ENCODE results near the gene GRIP1. TPM values are rescaled to one million over a fixed set of nuclear protein-coding genes. Genes with fewer than 3 reads are reported as not detected.

Gene GRIP1
- total RNA-seq, 1 experiment from 2014 or later = 0.77 TPM

DNA sequence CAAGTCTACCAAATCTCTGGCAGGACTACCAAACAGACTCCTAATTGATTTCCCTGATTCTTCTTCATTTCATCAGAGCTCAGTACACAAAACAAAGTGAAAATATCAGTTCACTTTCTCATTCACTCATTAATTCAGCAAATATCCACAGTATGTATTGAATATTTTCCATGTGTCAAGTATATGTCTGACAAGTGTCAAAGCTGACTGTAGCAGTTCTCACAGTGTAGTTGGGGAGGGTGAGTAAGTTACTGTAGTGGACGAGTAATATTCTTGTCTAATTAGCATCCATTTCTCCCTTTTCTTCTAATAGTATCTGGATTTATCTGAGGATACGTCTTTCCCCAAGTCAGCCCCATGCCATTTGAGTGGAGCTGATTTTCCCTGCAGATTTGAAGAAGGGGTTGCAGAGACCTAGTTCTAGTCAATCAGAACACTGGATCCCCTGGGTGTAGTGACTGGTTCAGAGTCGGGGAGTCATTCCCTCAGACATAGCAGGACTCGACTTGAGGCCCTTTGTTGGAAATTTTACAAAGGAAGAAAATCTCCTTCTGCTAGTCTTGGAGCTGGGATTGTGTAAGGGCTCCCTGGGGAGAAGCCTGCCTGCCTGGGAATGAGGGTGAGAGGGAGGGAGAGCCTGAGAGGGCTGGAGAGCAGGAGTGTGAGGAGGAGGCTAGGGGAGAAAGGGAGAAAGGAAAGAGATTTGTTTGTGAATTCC, 51.4 kb downstream of the GRIP1 start:
- in situ Hi-C loops (cut with HindIII; ENCODE audit: low pct_unique_long_range_greater_than_20kb, low sequenced_read_pairs) = no loop called here
- no peak for DNase-seq (ENCODE audit: low read depth, low spot score)

GRCh38 chr12:66624806-66625205, 54.1 kb downstream of the GRIP1 start:
- in situ Hi-C loops (cut with HindIII; ENCODE audit: low pct_unique_long_range_greater_than_20kb, low sequenced_read_pairs) = no loop called here
- DNase-seq (ENCODE audit: low read depth, low spot score) = no peak

GRCh38 chr12:66623455-66623854, 55.4 kb downstream of the GRIP1 start:
- DNase-seq (ENCODE audit: low read depth, low spot score) = no peak
- in situ Hi-C loops (cut with HindIII; ENCODE audit: low pct_unique_long_range_greater_than_20kb, low sequenced_read_pairs) = no loop called here

- in situ Hi-C loops (cut with HindIII; ENCODE audit: low pct_unique_long_range_greater_than_20kb, low sequenced_read_pairs) = no loop called here
Measured at GRCh38 chr12:66620688-66621087, 58.2 kb downstream of the GRIP1 start.

DNA sequence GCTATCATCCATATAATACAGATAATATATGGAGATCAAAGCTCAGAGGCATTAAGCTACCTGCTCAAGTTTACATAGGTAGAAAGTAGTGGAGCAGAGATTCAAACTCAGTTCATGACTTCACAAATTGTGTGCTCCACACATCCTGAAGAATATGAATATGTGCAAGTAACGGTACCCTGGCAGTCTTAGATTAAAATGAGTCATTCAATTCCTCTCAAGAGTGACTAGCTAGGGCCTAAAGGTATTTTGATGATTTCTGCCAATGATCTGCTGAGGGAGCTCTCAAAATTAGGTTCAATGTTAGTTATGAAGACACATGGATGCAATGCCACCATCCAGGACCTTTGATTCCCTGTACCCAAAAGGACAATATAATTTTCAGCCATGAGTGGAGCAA, 58.9 kb downstream of the GRIP1 start:
- in situ Hi-C loops (cut with HindIII; ENCODE audit: low pct_unique_long_range_greater_than_20kb, low sequenced_read_pairs) = no loop called here
- no peak for DNase-seq (ENCODE audit: low read depth, low spot score)

More at GRCh38 chr12:66620688-66621087, 58.2 kb downstream of the GRIP1 start:
- no peak for DNase-seq (ENCODE audit: low read depth, low spot score)

- no peak for DNase-seq (ENCODE audit: low read depth, low spot score)
- in situ Hi-C loops (cut with HindIII; ENCODE audit: low pct_unique_long_range_greater_than_20kb, low sequenced_read_pairs) = no loop called here
Measured at GRCh38 chr12:66617991-66618390, 60.9 kb downstream of the GRIP1 start.

GRCh38 chr12:66612090-66612775, 66.6 kb downstream of the GRIP1 start:
- no peak for DNase-seq (ENCODE audit: low read depth, low spot score)
- in situ Hi-C loops (cut with HindIII; ENCODE audit: low pct_unique_long_range_greater_than_20kb, low sequenced_read_pairs) = no loop called here

GRCh38 chr12:66607147-66607546, 71.7 kb downstream of the GRIP1 start:
- DNase-seq (ENCODE audit: low read depth, low spot score) = no peak
- in situ Hi-C loops (cut with HindIII; ENCODE audit: low pct_unique_long_range_greater_than_20kb, low sequenced_read_pairs) = no loop called here

DNA sequence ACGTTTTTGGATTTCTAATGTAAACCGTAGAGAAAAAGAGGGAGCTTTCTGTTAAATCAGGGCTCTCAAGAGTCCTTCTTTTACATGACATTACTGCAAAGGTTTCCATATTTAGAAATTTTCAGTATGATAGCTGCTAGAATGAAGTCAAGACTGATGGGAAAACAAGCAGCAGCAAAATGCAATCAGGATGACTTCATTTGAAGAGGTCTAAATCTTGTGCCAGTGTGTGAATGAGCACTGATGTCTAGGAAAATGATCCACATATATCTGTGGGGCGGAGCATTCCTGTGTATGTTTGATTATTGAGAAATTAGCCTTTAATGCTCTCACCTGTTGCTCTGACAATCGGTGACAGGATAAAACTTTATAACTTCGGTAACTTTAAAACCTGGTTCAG, 73.6 kb downstream of the GRIP1 start:
- DNase-seq (ENCODE audit: low read depth, low spot score) = no peak
- in situ Hi-C loops (cut with HindIII; ENCODE audit: low pct_unique_long_range_greater_than_20kb, low sequenced_read_pairs) = no loop called here

- in situ Hi-C loops (cut with HindIII; ENCODE audit: low pct_unique_long_range_greater_than_20kb, low sequenced_read_pairs) = no loop called here
- DNase-seq (ENCODE audit: low read depth, low spot score) = no peak
Measured at GRCh38 chr12:66603981-66604479, 74.8 kb downstream of the GRIP1 start.

GRCh38 chr12:66603461-66603860, 75.4 kb downstream of the GRIP1 start:
- in situ Hi-C loops (cut with HindIII; ENCODE audit: low pct_unique_long_range_greater_than_20kb, low sequenced_read_pairs) = no loop called here
- DNase-seq (ENCODE audit: low read depth, low spot score) = no peak

- no peak for DNase-seq (ENCODE audit: low read depth, low spot score)
- in situ Hi-C loops (cut with HindIII; ENCODE audit: low pct_unique_long_range_greater_than_20kb, low sequenced_read_pairs) = no loop called here
Measured at GRCh38 chr12:66602483-66603143, 76.3 kb downstream of the GRIP1 start.

GRCh38 chr12:66600903-66601302, 78.0 kb downstream of the GRIP1 start:
- in situ Hi-C loops (cut with HindIII; ENCODE audit: low pct_unique_long_range_greater_than_20kb, low sequenced_read_pairs) = no loop called here
- DNase-seq (ENCODE audit: low read depth, low spot score) = no peak

GRCh38 chr12:66599816-66600215, 79.1 kb downstream of the GRIP1 start:
- in situ Hi-C loops (cut with HindIII; ENCODE audit: low pct_unique_long_range_greater_than_20kb, low sequenced_read_pairs) = no loop called here
- DNase-seq (ENCODE audit: low read depth, low spot score) = no peak

DNA sequence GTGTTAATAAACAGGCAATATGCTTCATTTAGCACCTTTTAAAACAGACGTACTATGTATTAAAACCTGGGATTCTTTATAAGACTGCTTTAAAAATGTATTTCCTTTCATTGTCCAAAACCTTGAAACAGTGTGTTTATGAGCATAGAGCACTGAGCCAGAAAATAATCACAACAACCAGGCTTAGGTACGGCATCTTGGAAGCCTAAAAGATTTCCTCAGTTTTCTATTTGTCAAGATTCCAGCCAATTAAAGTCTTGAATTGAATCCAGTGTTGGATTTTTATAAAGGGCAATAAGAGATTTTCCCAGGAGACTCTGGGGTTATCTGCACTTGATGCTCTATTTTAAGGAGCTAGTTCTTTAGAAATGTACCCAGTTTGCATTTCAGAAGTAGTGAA, 80.3 kb downstream of the GRIP1 start:
- in situ Hi-C loops (cut with HindIII; ENCODE audit: low pct_unique_long_range_greater_than_20kb, low sequenced_read_pairs) = no loop called here
- no peak for DNase-seq (ENCODE audit: low read depth, low spot score)

DNA sequence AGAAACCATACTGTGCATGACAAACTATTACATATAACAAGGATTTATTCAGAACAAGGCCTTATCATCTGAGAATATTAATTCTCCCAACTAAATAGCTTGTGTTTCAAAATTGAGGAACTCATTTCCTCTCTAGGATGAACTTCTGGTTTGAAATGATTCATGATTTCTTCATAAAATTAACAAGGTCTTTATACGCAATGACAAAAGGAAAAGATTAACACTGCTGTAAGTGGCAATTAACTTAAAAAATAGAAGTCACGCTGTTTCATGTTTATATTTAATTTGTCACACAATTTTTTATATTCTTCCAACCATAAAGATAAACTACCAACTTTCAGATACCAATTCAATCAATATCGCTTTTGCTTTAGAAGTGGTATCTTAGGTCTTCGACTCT, 80.8 kb downstream of the GRIP1 start:
- in situ Hi-C loops (cut with HindIII; ENCODE audit: low pct_unique_long_range_greater_than_20kb, low sequenced_read_pairs) = no loop called here
- DNase-seq (ENCODE audit: low read depth, low spot score) = no peak

- in situ Hi-C loops (cut with HindIII; ENCODE audit: low pct_unique_long_range_greater_than_20kb, low sequenced_read_pairs) = no loop called here
- no peak for DNase-seq (ENCODE audit: low read depth, low spot score)
Measured at GRCh38 chr12:66596199-66596598, 82.7 kb downstream of the GRIP1 start.

- DNase-seq (ENCODE audit: low read depth, low spot score) = no peak
- in situ Hi-C loops (cut with HindIII; ENCODE audit: low pct_unique_long_range_greater_than_20kb, low sequenced_read_pairs) = no loop called here
Measured at GRCh38 chr12:66594688-66595087, 84.2 kb downstream of the GRIP1 start.

Measured in SK-MEL-5 (cell line).